Measurements from ENCODE around the gene SLC43A3.

Gene SLC43A3

GRCh38 chr11:57376095-57377090 is 50.5 kb downstream of the SLC43A3 start:
- Histone ChIP-seq H2BK15ac (ENCODE audit: low read depth, poor library complexity, severe bottlenecking) (no peak overlapping the region), H3K4me3 (ENCODE audit: insufficient read depth in 1 of 2, low read depth in 1 of 2, low read length in 2 of 2) (no peak overlapping the region), H3K4ac (ENCODE audit: low read depth in 1 of 2, low read length in 2 of 2) (no peak overlapping the region), H4K91ac (ENCODE audit: low read length) (no peak overlapping the region), H3K36me3 (ENCODE audit: control insufficient read depth in 1 of 2, insufficient read depth in 2 of 2, low read depth in 1 of 2, low read length in 2 of 2) (no peaks in the 10 kb centered on the region), H3K79me1 (replicated peaks; ENCODE audit: low read length, poor library complexity, severe bottlenecking) (no peaks in the 10 kb centered on the region), H3K27ac (ENCODE audit: low read length, poor library complexity, severe bottlenecking) (no peak overlapping the region), H2AK5ac (ENCODE audit: low read length, severe bottlenecking) (no peak overlapping the region), H3K27me3 (ENCODE audit: control insufficient read depth in 1 of 2, insufficient read depth in 1 of 2, low read length in 2 of 2) (peaks cover 0 to 35% of the 10 kb centered on the region in 2 experiments), H3K4me1 (ENCODE audit: control insufficient read depth, insufficient read depth, low read depth, low read length) (no peaks in the 10 kb centered on the region), H3K18ac (ENCODE audit: low read depth in 1 of 2, low read length in 2 of 2) (no peak overlapping the region), H3K9me3 (ENCODE audit: control insufficient read depth, low read length) (no peaks in the 10 kb centered on the region), H3K23ac (ENCODE audit: low read length in 2 of 2) (no peak overlapping the region), H2AFZ (ENCODE audit: low read depth, low read length) (no peak overlapping the region), H2BK12ac (ENCODE audit: low read length in 2 of 2) (no peak overlapping the region), H3K9ac (ENCODE audit: low read length) (no peak overlapping the region), H4K8ac (ENCODE audit: low read length) (no peak overlapping the region), H2BK5ac (ENCODE audit: low read depth, low read length, poor library complexity, severe bottlenecking) (no peak overlapping the region), H2BK120ac (ENCODE audit: low read depth, low read length) (no peak overlapping the region), H3K4me2 (ENCODE audit: low read length, poor library complexity, severe bottlenecking) (no peak overlapping the region), H3K14ac (ENCODE audit: low read length in 2 of 2) (no peak overlapping the region)
- DNase-seq, result no peak
- WGBS, result 37% methylated on average over 25 of the region's 26 CpGs

GRCh38 chr11:57375490-57375889 is 51.4 kb downstream of the SLC43A3 start:
- no peak overlapping the region for H2AFZ ChIP-seq (ENCODE audit: low read depth, low read length)
- no peak overlapping the region for H3K9ac ChIP-seq (ENCODE audit: low read length)
- H4K8ac ChIP-seq (ENCODE audit: low read length), result no peak overlapping the region

GRCh38 chr11:57374966-57375365 is 52.0 kb downstream of the SLC43A3 start:
- no peaks in the 10 kb centered on the region for H3K79me1 ChIP-seq (replicated peaks; ENCODE audit: low read length, poor library complexity, severe bottlenecking)
- H2BK12ac ChIP-seq (ENCODE audit: low read length in 2 of 2), result no peak overlapping the region
- H3K36me3 ChIP-seq (ENCODE audit: control insufficient read depth in 1 of 2, insufficient read depth in 2 of 2, low read depth in 1 of 2, low read length in 2 of 2), result no peaks in the 10 kb centered on the region
- no peaks in the 10 kb centered on the region for H3K9me3 ChIP-seq (ENCODE audit: control insufficient read depth, low read length)
- no peak overlapping the region for H3K4ac ChIP-seq (ENCODE audit: low read depth in 1 of 2, low read length in 2 of 2)
- H4K91ac ChIP-seq (ENCODE audit: low read length), result no peak overlapping the region
- H2BK5ac ChIP-seq (ENCODE audit: low read depth, low read length, poor library complexity, severe bottlenecking), result no peak overlapping the region
- no peak for DNase-seq
- no peak overlapping the region for H3K9ac ChIP-seq (ENCODE audit: low read length)
- H3K27ac ChIP-seq (ENCODE audit: low read length, poor library complexity, severe bottlenecking), result no peak overlapping the region
- no peak overlapping the region for H3K23ac ChIP-seq (ENCODE audit: low read length in 2 of 2)
- H3K27me3 ChIP-seq (ENCODE audit: control insufficient read depth in 1 of 2, insufficient read depth in 1 of 2, low read length in 2 of 2), result peaks cover 0 to 29% of the 10 kb centered on the region in 2 experiments
- H2AFZ ChIP-seq (ENCODE audit: low read depth, low read length), result no peak overlapping the region
- H4K8ac ChIP-seq (ENCODE audit: low read length), result no peak overlapping the region
- no peak overlapping the region for H2BK120ac ChIP-seq (ENCODE audit: low read depth, low read length)
- no peak overlapping the region for H3K4me3 ChIP-seq (ENCODE audit: insufficient read depth in 1 of 2, low read depth in 1 of 2, low read length in 2 of 2)
- 91% methylated on average over 3 of the region's 3 CpGs for WGBS
- H2BK15ac ChIP-seq (ENCODE audit: low read depth, poor library complexity, severe bottlenecking), result no peak overlapping the region
- no peak overlapping the region for H3K18ac ChIP-seq (ENCODE audit: low read depth in 1 of 2, low read length in 2 of 2)
- no peaks in the 10 kb centered on the region for H3K4me1 ChIP-seq (ENCODE audit: control insufficient read depth, insufficient read depth, low read depth, low read length)
- H2AK5ac ChIP-seq (ENCODE audit: low read length, severe bottlenecking), result no peak overlapping the region
- H3K4me2 ChIP-seq (ENCODE audit: low read length, poor library complexity, severe bottlenecking), result no peak overlapping the region
- no peak overlapping the region for H3K14ac ChIP-seq (ENCODE audit: low read length in 2 of 2)

More at GRCh38 chr11:57375490-57375889, 51.4 kb downstream of the SLC43A3 start:
- Histone ChIP-seq H4K91ac (ENCODE audit: low read length) (peak overlapping the region; percentile 67), H3K23ac (ENCODE audit: low read length in 2 of 2) (no peak overlapping the region), H3K36me3 (ENCODE audit: control insufficient read depth in 1 of 2, insufficient read depth in 2 of 2, low read depth in 1 of 2, low read length in 2 of 2) (no peaks in the 10 kb centered on the region), H3K14ac (ENCODE audit: low read length in 2 of 2) (no peak overlapping the region), H3K4me3 (ENCODE audit: insufficient read depth in 1 of 2, low read depth in 1 of 2, low read length in 2 of 2) (no peak overlapping the region), H3K18ac (ENCODE audit: low read depth in 1 of 2, low read length in 2 of 2) (no peak overlapping the region), H3K4ac (ENCODE audit: low read depth in 1 of 2, low read length in 2 of 2) (no peak overlapping the region), H2BK5ac (ENCODE audit: low read depth, low read length, poor library complexity, severe bottlenecking) (no peak overlapping the region), H2BK120ac (ENCODE audit: low read depth, low read length) (no peak overlapping the region), H2AK5ac (ENCODE audit: low read length, severe bottlenecking) (no peak overlapping the region), H3K79me1 (replicated peaks; ENCODE audit: low read length, poor library complexity, severe bottlenecking) (no peaks in the 10 kb centered on the region), H3K27me3 (ENCODE audit: control insufficient read depth in 1 of 2, insufficient read depth in 1 of 2, low read length in 2 of 2) (peaks cover 0 to 30% of the 10 kb centered on the region in 2 experiments), H3K9me3 (ENCODE audit: control insufficient read depth, low read length) (no peaks in the 10 kb centered on the region), H3K27ac (ENCODE audit: low read length, poor library complexity, severe bottlenecking) (no peak overlapping the region), H2BK12ac (ENCODE audit: low read length in 2 of 2) (no peak overlapping the region), H2BK15ac (ENCODE audit: low read depth, poor library complexity, severe bottlenecking) (no peak overlapping the region), H3K4me1 (ENCODE audit: control insufficient read depth, insufficient read depth, low read depth, low read length) (no peaks in the 10 kb centered on the region), H3K4me2 (ENCODE audit: low read length, poor library complexity, severe bottlenecking) (no peak overlapping the region)
- WGBS, result 75% methylated on average over 2 of the region's 2 CpGs
- no peak for DNase-seq

- H3K23ac ChIP-seq (ENCODE audit: low read length in 2 of 2), result no peak overlapping the region
- H3K27ac ChIP-seq (ENCODE audit: low read length, poor library complexity, severe bottlenecking), result no peak overlapping the region
- H2BK120ac ChIP-seq (ENCODE audit: low read depth, low read length), result no peak overlapping the region
- no peak overlapping the region for H2BK15ac ChIP-seq (ENCODE audit: low read depth, poor library complexity, severe bottlenecking)
- no peaks in the 10 kb centered on the region for H3K4me1 ChIP-seq (ENCODE audit: control insufficient read depth, insufficient read depth, low read depth, low read length)
- no peaks in the 10 kb centered on the region for H3K79me1 ChIP-seq (replicated peaks; ENCODE audit: low read length, poor library complexity, severe bottlenecking)
- no peak overlapping the region for H4K91ac ChIP-seq (ENCODE audit: low read length)
- H3K36me3 ChIP-seq (ENCODE audit: control insufficient read depth in 1 of 2, insufficient read depth in 2 of 2, low read depth in 1 of 2, low read length in 2 of 2), result no peaks in the 10 kb centered on the region
- H3K18ac ChIP-seq (ENCODE audit: low read depth in 1 of 2, low read length in 2 of 2), result no peak overlapping the region
- no peak overlapping the region for H2AK5ac ChIP-seq (ENCODE audit: low read length, severe bottlenecking)
- no peak overlapping the region for H2BK5ac ChIP-seq (ENCODE audit: low read depth, low read length, poor library complexity, severe bottlenecking)
- peaks cover 0 to 29% of the 10 kb centered on the region in 2 experiments for H3K27me3 ChIP-seq (ENCODE audit: control insufficient read depth in 1 of 2, insufficient read depth in 1 of 2, low read length in 2 of 2)
- H3K9me3 ChIP-seq (ENCODE audit: control insufficient read depth, low read length), result no peaks in the 10 kb centered on the region
- no peak overlapping the region for H3K4me3 ChIP-seq (ENCODE audit: insufficient read depth in 1 of 2, low read depth in 1 of 2, low read length in 2 of 2)
- H2BK12ac ChIP-seq (ENCODE audit: low read length in 2 of 2), result no peak overlapping the region
- H4K8ac ChIP-seq (ENCODE audit: low read length), result no peak overlapping the region
- no CpG with 5 or more reads among the region's 3 CpGs for WGBS
- H2AFZ ChIP-seq (ENCODE audit: low read depth, low read length), result no peak overlapping the region
- no peak for DNase-seq
- no peak overlapping the region for H3K4me2 ChIP-seq (ENCODE audit: low read length, poor library complexity, severe bottlenecking)
- H3K14ac ChIP-seq (ENCODE audit: low read length in 2 of 2), result no peak overlapping the region
- no peak overlapping the region for H3K9ac ChIP-seq (ENCODE audit: low read length)
- no peak overlapping the region for H3K4ac ChIP-seq (ENCODE audit: low read depth in 1 of 2, low read length in 2 of 2)
Measured at GRCh38 chr11:57373146-57373545, 53.8 kb downstream of the SLC43A3 start.
